HG02798 (cell line): ENCODE measurements around the gene CNTN2.

ENCODE experiments used
- ATAC-seq: cut with Tn5 transposase; IDR thresholded peaks from one replicate; pipeline ENCODE4 v1.9.1; 2021; ENCODE audit warnings: mild to moderate bottlenecking; ENCODE audit not compliant: unreplicated experiment, poor library complexity

CNTN2 gene

GRCh38 chr1:205071028-205071409 is 28.0 kb downstream of the CNTN2 start:
- no peak for ATAC-seq

GRCh38 chr1:205071801-205072200 is 28.8 kb downstream of the CNTN2 start:
- ATAC-seq: no peak

GRCh38 chr1:205072286-205072685 is 29.3 kb downstream of the CNTN2 start:
- no peak for ATAC-seq

GRCh38 chr1:205072881-205073280 is 29.9 kb downstream of the CNTN2 start:
- no peak for ATAC-seq

- no peak for ATAC-seq
Measured at GRCh38 chr1:205073511-205073910, 30.5 kb downstream of the CNTN2 start.

GRCh38 chr1:205074084-205074483 is 31.1 kb downstream of the CNTN2 start:
- ATAC-seq: no peak

GRCh38 chr1:205074513-205074912 is 31.5 kb downstream of the CNTN2 start:
- ATAC-seq: no peak

GRCh38 chr1:205075642-205076155 is 32.7 kb downstream of the CNTN2 start:
- no peak for ATAC-seq

- no peak for ATAC-seq
Measured at GRCh38 chr1:205076245-205076761, 33.3 kb downstream of the CNTN2 start.

GRCh38 chr1:205077158-205077933 is 34.3 kb downstream of the CNTN2 start:
- ATAC-seq: no peak

GRCh38 chr1:205077934-205078311 is 34.9 kb downstream of the CNTN2 start:
- no peak for ATAC-seq

GRCh38 chr1:205082431-205082830 is 39.4 kb downstream of the CNTN2 start:
- ATAC-seq: no peak

GRCh38 chr1:205084360-205084759 is 41.3 kb downstream of the CNTN2 start, which contains the start of gene TMEM81:
TSS of gene TMEM81 (minus strand) at chr1:205084460. CDS start at chr1:205084320, 140 bp downstream.
- ATAC-seq: no peak

- no peak for ATAC-seq
Measured at GRCh38 chr1:205088341-205088740, 45.3 kb downstream of the CNTN2 start.

- ATAC-seq: no peak
Measured at GRCh38 chr1:205091043-205091740, 48.2 kb downstream of the CNTN2 start.

- no peak for ATAC-seq
Measured at GRCh38 chr1:205095422-205095821, 52.4 kb downstream of the CNTN2 start.

GRCh38 chr1:205098242-205098641 is 55.2 kb downstream of the CNTN2 start:
- ATAC-seq: no peak

GRCh38 chr1:205102404-205102803 is 59.4 kb downstream of the CNTN2 start:
- no peak for ATAC-seq

- ATAC-seq: no peak
Measured at GRCh38 chr1:205107327-205107726, 64.3 kb downstream of the CNTN2 start.

- no peak for ATAC-seq
Measured at GRCh38 chr1:205108464-205108863, 65.5 kb downstream of the CNTN2 start.

- ATAC-seq: no peak
Measured at GRCh38 chr1:205109269-205109668, 66.3 kb downstream of the CNTN2 start.
